NCI-H2196 treated with DMSO at 0.1 percent for 48 hours (cell line): ENCODE results near the gene GRM5.
"Not testable (repeated sequence)": the region's sequence is repeated elsewhere in the genome, so short reads cannot be mapped to it uniquely, and the experiment has no call there.

Source experiments
- DNase-seq: peaks from one replicate; lab custom pipeline; 2025; ENCODE audit not compliant: unreplicated experiment; lab: John Stamatoyannopoulos, UW

The GRM5 gene

GRCh38 chr11:88508759-88509581 is 556.8 kb downstream of the GRM5 start:
- DNase-seq, result no peak

DNA sequence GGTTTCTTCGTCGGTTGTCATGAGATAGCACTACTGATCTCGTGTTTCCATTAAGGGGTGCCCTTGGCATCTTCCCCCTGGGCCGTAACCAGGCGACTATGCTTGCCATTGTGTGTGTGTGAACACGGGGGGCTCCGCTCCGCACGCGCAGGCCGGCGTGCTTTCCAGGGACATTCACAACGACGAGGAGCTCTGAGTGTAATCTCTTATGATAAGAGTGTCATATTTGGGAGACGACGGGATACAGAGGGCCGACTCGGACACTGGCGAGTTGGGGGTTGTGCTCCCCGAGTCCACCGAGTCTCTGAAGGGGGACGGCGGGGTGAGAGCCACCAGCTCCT is 557.4 kb downstream of the GRM5 start:
- DNase-seq, result no peak

DNA sequence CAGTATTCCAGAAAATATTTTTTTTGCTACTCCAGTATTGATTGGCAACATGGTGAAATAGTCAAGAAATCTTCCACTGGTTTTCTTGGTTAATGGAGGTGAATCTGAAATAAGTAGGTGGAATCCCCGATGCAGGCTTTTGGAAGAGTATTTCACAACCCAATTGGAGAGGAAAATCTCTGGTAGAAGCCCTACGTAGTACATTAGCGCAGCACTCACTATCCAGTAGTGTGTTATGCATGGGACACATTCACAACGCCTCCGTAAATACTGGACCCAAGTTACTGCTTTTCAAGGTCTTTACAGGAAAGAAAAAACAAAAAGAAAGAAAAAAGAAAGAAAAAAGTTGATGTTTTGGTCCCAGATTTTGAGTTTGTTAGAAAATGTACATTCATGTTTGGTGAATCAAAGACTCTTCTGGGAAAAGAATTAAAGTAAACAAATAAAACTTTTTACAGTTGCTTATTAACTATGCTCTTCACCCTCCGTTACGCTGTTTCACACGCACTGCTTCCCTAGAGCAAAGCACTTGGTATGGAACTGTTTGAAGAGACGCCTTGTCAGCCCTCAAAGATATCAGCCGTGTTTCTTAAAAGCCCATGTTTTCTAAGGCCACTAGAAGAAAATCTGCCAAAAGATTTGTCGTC is 557.9 kb downstream of the GRM5 start:
- DNase-seq, result no peak

- no peak for DNase-seq
Observed at GRCh38 chr11:88501541-88501940, 564.2 kb downstream of the GRM5 start.

DNA sequence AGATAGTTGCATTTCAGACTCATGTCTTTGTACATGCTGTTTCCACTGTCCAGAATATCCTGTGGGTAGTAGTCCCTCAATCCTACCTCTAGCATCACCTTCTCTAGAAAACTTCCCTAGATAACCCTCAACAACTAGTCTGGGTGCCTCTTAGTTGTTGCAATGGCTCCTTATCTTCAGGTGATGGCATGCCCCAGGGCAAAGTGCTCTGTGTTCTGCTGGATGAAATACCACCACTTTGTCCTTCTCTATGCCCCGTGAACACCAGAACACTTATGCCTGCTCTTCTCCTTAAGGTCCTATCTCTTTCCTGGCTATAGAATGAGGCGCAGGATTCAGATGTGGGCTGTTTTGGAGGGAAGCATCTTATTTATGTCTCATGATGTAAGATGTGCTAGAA is 569.9 kb downstream of the GRM5 start:
- no peak for DNase-seq

DNA sequence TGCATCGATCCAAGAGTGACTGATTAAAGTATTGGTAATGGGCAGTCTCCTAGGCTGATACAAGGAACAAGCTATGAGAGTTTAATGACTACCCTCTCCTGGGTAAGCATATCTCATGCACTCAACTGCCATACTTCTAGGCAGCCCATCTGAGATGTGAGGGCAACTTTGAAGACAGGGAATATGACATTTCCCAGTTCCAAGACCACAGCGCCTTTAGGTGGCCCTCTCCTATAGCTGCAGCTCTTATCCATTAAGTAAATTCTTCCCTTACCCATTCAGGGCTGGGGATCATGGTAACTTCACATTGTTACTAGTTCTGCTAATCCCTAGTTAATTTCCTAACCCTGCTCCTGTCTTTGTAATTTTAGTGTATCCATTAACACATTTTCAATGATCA is 570.9 kb downstream of the GRM5 start:
- DNase-seq, result no peak

- DNase-seq, result no peak
Observed at GRCh38 chr11:88491674-88492073, 574.1 kb downstream of the GRM5 start.

GRCh38 chr11:88489030-88489429 is 576.8 kb downstream of the GRM5 start:
- DNase-seq, result no peak

- no peak for DNase-seq
Observed at GRCh38 chr11:88487646-88488045, 578.1 kb downstream of the GRM5 start.

GRCh38 chr11:88484873-88485621 is 580.7 kb downstream of the GRM5 start:
- DNase-seq, result peak; percentile 9

GRCh38 chr11:88482871-88483301 is 582.9 kb downstream of the GRM5 start:
- DNase-seq, result no peak

GRCh38 chr11:88480223-88480622 is 585.6 kb downstream of the GRM5 start:
- no peak for DNase-seq

- DNase-seq, result no peak
Observed at GRCh38 chr11:88478136-88478815, 587.5 kb downstream of the GRM5 start.

DNA sequence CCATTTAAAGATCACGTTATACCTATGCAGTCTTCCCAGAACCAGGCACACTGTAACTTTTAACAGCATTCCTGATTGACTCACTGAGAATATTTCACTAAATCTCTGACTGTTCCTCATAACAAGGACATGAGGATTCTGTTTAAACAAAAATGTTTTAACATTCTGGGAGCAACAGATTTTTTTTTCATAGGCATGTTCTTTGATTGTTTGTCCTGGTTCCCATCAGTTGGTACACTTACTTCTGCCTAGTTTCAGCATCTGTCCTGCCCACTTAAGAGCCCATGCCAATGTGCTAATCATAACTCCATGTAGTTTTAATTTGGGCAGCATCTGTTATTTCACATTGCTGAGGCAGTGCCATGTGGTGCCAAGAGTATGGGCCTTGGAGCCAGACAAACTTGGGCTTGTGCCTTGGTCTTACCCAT is 589.8 kb downstream of the GRM5 start:
- no peak for DNase-seq

DNA sequence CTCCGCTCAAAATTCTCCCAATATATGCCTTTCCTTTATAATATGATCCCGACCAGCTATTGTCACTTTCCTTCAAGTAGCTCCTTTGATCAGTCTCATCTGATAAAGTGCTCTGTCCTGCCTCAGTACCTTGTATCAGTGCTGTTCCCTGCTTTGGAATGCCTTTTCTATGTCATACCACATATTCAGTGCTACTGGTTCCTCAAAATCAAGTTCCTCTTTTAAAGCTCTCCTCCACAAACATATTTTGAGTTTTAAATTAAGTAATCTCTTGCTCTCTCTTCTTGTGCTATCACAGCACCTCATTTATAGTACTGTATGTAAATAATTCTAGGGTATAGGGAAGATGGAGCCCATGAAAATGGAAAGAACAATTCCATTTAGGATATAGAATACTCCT is 591.1 kb downstream of the GRM5 start:
- no peak for DNase-seq

GRCh38 chr11:88469561-88470225 is 596.1 kb downstream of the GRM5 start:
- DNase-seq, result no peak

DNA sequence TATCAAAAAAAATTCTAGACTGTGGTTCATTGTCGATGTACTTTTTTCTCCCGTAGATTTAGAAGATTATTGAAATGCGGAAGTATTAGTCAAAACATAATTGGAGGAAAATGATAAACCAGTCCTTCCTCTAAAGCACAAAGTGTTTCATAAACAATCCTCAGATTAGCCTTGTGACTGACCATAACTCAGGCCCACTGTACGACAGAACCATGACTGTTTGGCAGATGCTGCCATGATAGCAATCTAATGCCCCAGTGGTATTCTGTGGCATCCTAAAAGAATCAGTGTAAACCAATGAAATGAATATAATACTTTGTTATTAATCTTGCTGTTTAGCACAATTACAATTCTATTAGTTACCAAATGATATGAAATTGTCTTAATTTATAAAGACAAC is 601.3 kb downstream of the GRM5 start:
- DNase-seq, result no peak

GRCh38 chr11:88463301-88463700 is 602.5 kb downstream of the GRM5 start:
- not testable (repeated sequence) for DNase-seq

DNA sequence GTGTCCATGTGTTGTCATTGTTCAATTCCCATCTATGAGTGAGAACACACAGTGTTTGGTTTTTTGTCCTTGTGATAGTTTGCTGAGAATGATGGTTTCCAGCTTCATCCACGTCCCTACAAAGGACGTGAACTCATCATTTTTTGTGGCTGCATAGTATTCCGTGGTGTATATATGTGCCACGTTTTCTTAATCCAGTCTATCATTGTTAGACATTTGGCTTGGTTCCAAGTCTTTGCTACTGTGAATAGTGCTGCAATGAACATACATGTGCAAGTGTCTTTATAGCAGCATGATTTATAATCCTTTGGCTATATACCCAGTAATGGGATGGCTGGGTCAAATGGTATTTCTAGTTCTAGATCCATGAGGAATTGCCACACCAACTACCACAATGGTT is 607.7 kb downstream of the GRM5 start:
- DNase-seq, result not testable (repeated sequence)

GRCh38 chr11:88455974-88456373 is 609.8 kb downstream of the GRM5 start:
- no peak for DNase-seq

DNA sequence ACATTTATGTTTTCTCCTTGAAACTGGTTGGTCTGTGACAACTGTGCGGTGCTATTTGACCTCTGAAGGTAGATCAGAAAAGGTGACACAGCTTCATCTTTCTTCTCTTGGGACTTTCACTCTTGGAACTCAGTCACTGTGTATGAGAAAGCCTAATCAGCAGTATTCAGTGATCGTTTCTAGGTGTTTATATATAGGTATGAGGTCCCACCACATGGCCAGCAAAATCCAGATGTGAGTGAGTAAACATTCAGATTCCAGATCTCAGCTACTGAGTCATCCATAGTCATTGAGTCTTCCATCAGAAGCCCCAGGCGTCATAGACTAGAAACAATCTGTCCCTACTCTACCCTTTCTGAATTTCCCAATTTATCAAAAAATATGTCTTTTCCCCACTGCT is 610.9 kb downstream of the GRM5 start:
- DNase-seq, result no peak
